OCI-LY7 (cell line): ENCODE results near the gene PSMD4. TPM values are rescaled to one million over a fixed set of nuclear protein-coding genes. Genes with fewer than 3 reads are reported as not detected.

ENCODE experiments used
- BruUV-seq: library from RNA; stranded (reverse); fragments of 400-500 nt; replicated peaks from 2 replicates; lab custom pipeline; 2021; lab: Mats Ljungman, UMichigan
- CTCF ChIA-PET: fragments of 300-600 bp; sonication (Branson Sonifier 250); formaldehyde crosslinking; loops from one replicate; lab custom pipeline; 2022; ENCODE audit warnings: antibody characterized with exemption; ENCODE audit not compliant: unreplicated experiment; lab: Charles Lee
- POLR2A ChIA-PET: fragments of 300-600 bp; sonication (Branson Sonifier 250); formaldehyde crosslinking; loops from one replicate; lab custom pipeline; 2022; ENCODE audit warnings: antibody characterized with exemption; lab: Charles Lee
- DNase-seq: peaks from one replicate; pipeline ENCODE4 v3.0.0-alpha.2; 2015; ENCODE audit warnings: low spot score
- H2AFZ ChIP-seq: fragments of 200-600 bp; sonication (generic), shearing (Covaris generic); 2 replicates; pipeline ENCODE4 v1.6.1; 2014; ENCODE audit warnings: mild to moderate bottlenecking, antibody characterized with exemption, low read length, moderate library complexity
- H3K27ac ChIP-seq: fragments of 200-600 bp; sonication (generic); 2 replicates; pipeline ENCODE4 v1.5.1; 2014; ENCODE audit warnings: mixed run types, low read depth, mild to moderate bottlenecking, moderate library complexity, low read length, inconsistent platforms; ENCODE audit not compliant: poor library complexity, severe bottlenecking
- H3K36me3 ChIP-seq: fragments of 200-600 bp; sonication (generic); 2 replicates; pipeline ENCODE4 v1.6.1; 2014; ENCODE audit warnings: mild to moderate bottlenecking, antibody characterized with exemption, low read length, moderate library complexity, mixed read lengths; ENCODE audit not compliant: insufficient read depth
- H3K4me1 ChIP-seq: fragments of 200-600 bp; sonication (generic); 2 replicates; pipeline ENCODE4 v1.5.1; 2014; ENCODE audit warnings: mild to moderate bottlenecking, low read length; ENCODE audit not compliant: insufficient read depth, poor library complexity, severe bottlenecking
- H3K4me2 ChIP-seq: fragments of 200-600 bp; sonication (generic); 2 replicates; pipeline ENCODE4 v1.6.1; 2014; ENCODE audit warnings: mild to moderate bottlenecking, low read length
- H3K4me3 ChIP-seq: fragments of 200-600 bp; sonication (generic); 2 replicates; pipeline ENCODE4 v1.5.1; 2014; ENCODE audit warnings: mild to moderate bottlenecking, low read depth, low read length; ENCODE audit not compliant: poor library complexity, severe bottlenecking
- H3K79me2 ChIP-seq: fragments of 200-600 bp; sonication (generic); 2 replicates; pipeline ENCODE4 v1.6.1; 2016; ENCODE audit warnings: low read depth, mild to moderate bottlenecking, low read length, moderate library complexity, mixed read lengths; ENCODE audit not compliant: insufficient read depth
- H3K9me2 ChIP-seq: fragments of 200-600 bp; sonication (generic); 2 replicates; pipeline ENCODE4 v1.6.1; 2016; ENCODE audit warnings: mild to moderate bottlenecking, low read length, mixed read lengths; ENCODE audit not compliant: insufficient read depth
- H3K9me3 ChIP-seq: fragments of 200-600 bp; sonication (generic); 2 replicates; pipeline ENCODE4 v1.6.1; 2014; ENCODE audit warnings: mild to moderate bottlenecking, mixed run types, low read length, mixed read lengths
- H4K20me1 ChIP-seq: fragments of 200-600 bp; sonication (generic); 2 replicates; pipeline ENCODE4 v1.6.1; 2014; ENCODE audit warnings: mild to moderate bottlenecking, antibody characterized with exemption, low read length, moderate library complexity, mixed read lengths; ENCODE audit not compliant: insufficient read depth
- EZH2phosphoT487 ChIP-seq: fragments of 200-600 bp; sonication (generic); IDR thresholded peaks from 2 replicates; pipeline ENCODE4 v1.6.1; 2018; ENCODE audit warnings: low read depth, borderline replicate concordance, mild to moderate bottlenecking, mixed run types, antibody characterized with exemption, low read length, moderate library complexity, mixed read lengths
- intact Hi-C: fragments of 100-400 bp; cut with micrococcal nuclease; formaldehyde crosslinking; loops from one replicate; pipeline ENCODE4 v1.10.0; 2022; ENCODE audit not compliant: unreplicated experiment
- total RNA-seq, 2 experiments: library from RNA; depleted of rRNA in 1 of 2; stranded (reverse); fragments of >200 nt in 1 of 2; shearing (Covaris generic) in 1 of 2; gene quantifications; 2 replicates each; pipeline ENCODE4 v1.2.3, GENCODE V29; 2014 to 2022
- TF ChIP-seq, protein P1 (sequence below): fragments of 200-600 bp; sonication (generic); conservative IDR thresholded peaks from 2 replicates; pipeline ENCODE4 v1.5.1; 2014; ENCODE audit warnings: mild to moderate bottlenecking, antibody characterized with exemption, low read length, moderate library complexity, mixed read lengths

The PSMD4 gene
- total RNA-seq, 2 experiments from 2014 or later: 118 to 150 TPM

DNA sequence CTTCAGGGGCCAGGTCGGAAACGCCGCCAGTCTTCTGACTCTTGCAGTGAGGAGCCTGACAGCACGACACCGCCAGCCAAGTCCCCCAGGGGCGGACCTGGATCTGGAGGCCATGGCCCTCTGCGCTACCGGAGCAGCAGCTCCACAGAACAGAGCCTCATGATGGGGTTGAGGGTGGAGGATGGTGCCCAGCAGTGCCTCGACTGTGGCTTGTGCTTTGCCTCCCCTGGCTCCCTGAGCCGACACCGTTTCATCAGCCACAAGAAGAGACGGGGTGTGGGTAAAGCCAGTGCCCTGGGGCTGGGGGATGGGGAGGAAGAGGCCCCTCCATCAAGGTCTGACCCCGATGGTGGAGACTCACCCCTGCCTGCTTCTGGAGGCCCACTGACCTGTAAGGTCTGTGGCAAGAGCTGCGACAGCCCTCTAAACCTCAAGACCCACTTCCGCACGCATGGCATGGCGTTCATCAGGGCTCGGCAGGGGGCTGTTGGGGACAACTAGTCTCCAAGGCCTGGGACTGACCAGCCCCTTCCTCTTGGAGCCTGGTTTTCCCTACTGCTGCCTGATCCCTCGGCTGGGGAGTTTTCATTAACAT, 36.3 kb downstream of the PSMD4 start:
- TF ChIP-seq, protein P1, sequence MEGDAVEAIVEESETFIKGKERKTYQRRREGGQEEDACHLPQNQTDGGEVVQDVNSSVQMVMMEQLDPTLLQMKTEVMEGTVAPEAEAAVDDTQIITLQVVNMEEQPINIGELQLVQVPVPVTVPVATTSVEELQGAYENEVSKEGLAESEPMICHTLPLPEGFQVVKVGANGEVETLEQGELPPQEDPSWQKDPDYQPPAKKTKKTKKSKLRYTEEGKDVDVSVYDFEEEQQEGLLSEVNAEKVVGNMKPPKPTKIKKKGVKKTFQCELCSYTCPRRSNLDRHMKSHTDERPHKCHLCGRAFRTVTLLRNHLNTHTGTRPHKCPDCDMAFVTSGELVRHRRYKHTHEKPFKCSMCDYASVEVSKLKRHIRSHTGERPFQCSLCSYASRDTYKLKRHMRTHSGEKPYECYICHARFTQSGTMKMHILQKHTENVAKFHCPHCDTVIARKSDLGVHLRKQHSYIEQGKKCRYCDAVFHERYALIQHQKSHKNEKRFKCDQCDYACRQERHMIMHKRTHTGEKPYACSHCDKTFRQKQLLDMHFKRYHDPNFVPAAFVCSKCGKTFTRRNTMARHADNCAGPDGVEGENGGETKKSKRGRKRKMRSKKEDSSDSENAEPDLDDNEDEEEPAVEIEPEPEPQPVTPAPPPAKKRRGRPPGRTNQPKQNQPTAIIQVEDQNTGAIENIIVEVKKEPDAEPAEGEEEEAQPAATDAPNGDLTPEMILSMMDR: no peak
- TF ChIP-seq EZH2phosphoT487: no peak
- H3K9me3 ChIP-seq: no peaks in the 10 kb centered on the region
- no peak overlapping the region for H3K4me3 ChIP-seq
- CTCF ChIA-PET: no interaction called here
- POLR2A ChIA-PET: no interaction called here
- no peaks in the 10 kb centered on the region for H3K4me1 ChIP-seq
- H3K9me2 ChIP-seq: no peaks in the 10 kb centered on the region
- peaks cover 96% of the 10 kb centered on the region for H3K36me3 ChIP-seq
- no peak overlapping the region for H2AFZ ChIP-seq
- no peaks in the 10 kb centered on the region; the same call in 1 of the 2 replicates for H4K20me1 ChIP-seq
- intact Hi-C loops: no loop called here
- no peak overlapping the region for H3K27ac ChIP-seq
- no TSS peak for BruUV-seq
- H3K79me2 ChIP-seq: no peaks in the 10 kb centered on the region
- no peak for DNase-seq
- no peak overlapping the region for H3K4me2 ChIP-seq

DNA sequence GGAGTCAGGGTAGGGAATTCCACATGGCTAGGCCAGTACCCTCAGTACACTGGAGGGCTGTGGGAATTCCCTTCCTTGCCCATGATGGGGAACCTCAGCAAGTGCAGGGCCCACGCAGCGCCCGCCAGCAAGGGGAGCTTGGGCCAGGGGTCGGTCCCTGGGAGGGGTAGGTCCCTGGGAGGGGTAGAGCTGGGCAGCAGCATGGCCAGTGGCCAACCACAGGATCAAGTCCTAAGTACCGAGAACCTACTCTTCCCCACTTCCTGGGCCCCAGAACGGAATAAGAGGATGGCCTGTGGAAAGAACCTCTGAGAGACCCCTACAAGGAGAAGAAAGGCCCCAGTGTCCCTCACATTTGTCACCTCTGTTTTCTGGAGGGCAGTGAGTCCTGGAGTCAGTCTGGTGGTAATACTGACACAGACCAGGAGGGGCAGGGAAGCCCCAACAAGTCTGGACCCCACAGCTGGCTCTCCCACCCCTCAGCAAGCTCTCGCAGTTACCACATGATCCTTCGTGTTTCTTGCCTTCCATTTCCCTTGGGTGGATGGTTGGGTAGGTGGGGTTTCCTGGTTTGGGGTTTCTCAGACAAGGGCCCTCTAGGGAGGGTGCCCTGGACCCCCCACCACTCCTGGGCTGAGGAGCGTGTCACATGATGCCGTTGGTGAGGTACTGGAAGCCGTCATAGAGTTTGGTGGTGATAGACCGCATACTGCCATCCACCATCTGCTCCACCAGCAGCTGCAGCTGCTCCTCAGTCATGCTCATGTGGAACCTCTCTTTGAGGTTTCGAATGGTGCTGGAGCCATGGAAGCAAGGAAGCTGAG, 37.9 kb downstream of the PSMD4 start:
- Histone ChIP-seq H3K36me3 (peaks cover 95% of the 10 kb centered on the region), H3K4me3 (no peak overlapping the region), H3K79me2 (no peaks in the 10 kb centered on the region), H3K27ac (no peak overlapping the region), H3K9me2 (no peaks in the 10 kb centered on the region), H3K4me2 (no peak overlapping the region), H2AFZ (no peak overlapping the region), H3K4me1 (no peaks in the 10 kb centered on the region), H3K9me3 (no peaks in the 10 kb centered on the region), H4K20me1 (no peaks in the 10 kb centered on the region; the same call in 1 of the 2 replicates)
- ChIA-PET POLR2A (no interaction called here), CTCF (no interaction called here)
- no peak for DNase-seq
- TF ChIP-seq, protein P1: no peak
- TF ChIP-seq EZH2phosphoT487: no peak
- intact Hi-C loops: no loop called here
- no TSS peak for BruUV-seq

DNA sequence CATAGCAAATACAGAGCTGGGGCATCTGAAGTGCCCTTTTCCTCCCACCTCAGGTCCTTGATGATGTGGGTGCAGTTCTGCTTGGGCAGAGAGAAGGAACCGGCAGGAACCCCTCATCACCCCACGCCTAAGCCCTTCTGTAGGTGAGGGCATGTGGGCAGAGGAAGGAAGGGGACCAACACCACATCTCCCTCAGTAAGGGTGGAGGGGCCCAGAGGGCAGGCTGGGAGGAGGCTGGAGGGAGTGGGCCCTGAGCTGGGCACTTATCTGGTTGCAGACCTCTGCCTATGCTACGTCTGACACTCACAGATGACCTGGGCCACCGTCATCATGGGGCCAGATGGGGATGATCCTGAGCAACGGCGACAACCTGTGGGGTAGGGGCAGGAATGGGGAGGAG, 38.6 kb downstream of the PSMD4 start:
- intact Hi-C loops: no loop called here
- Histone ChIP-seq H3K36me3 (peaks cover 95% of the 10 kb centered on the region), H3K9me3 (no peaks in the 10 kb centered on the region), H3K27ac (no peak overlapping the region), H3K9me2 (no peaks in the 10 kb centered on the region), H2AFZ (no peak overlapping the region), H3K79me2 (no peaks in the 10 kb centered on the region), H3K4me2 (no peak overlapping the region), H3K4me1 (no peaks in the 10 kb centered on the region), H3K4me3 (no peak overlapping the region), H4K20me1 (no peaks in the 10 kb centered on the region)
- ChIA-PET POLR2A (interaction anchor here (0.6 to 0.9 kb wide), 2 partner anchors 21 to 29 kb away, joined by 3 read pairs; no protein-coding TSS in a partner anchor), CTCF (no interaction called here)
- no TSS peak for BruUV-seq
- no peak for DNase-seq
- TF ChIP-seq, protein P1: no peak
- TF ChIP-seq EZH2phosphoT487: no peak
